DOHH2 (cell line): ENCODE results near the gene CXXC5.

Experiments
- H3F3A ChIP-seq: fragments of 200-600 bp; sonication (generic), shearing (Covaris generic); 2 replicates; pipeline ENCODE4 v1.6.0; 2016; ENCODE audit warnings: antibody characterized with exemption, mild to moderate bottlenecking; ENCODE audit not compliant: control insufficient read depth, insufficient read depth
- H3K27ac ChIP-seq: fragments of 200-600 bp; sonication (generic); 2 replicates; pipeline ENCODE4 v1.5.1; 2014; ENCODE audit warnings: low read depth, mild to moderate bottlenecking, low read length, moderate library complexity
- H3K27me3 ChIP-seq: fragments of 200-600 bp; sonication (generic); 2 replicates; pipeline ENCODE4 v1.6.1; 2014; ENCODE audit warnings: mild to moderate bottlenecking, low read length, mixed read lengths; ENCODE audit not compliant: control insufficient read depth
- H3K36me3 ChIP-seq: fragments of 200-600 bp; sonication (generic); 2 replicates; pipeline ENCODE4 v1.6.1; 2014; ENCODE audit warnings: mild to moderate bottlenecking, low read length, moderate library complexity, mixed read lengths; ENCODE audit not compliant: control insufficient read depth
- H3K4me1 ChIP-seq: fragments of 200-600 bp; sonication (generic); 2 replicates; pipeline ENCODE4 v1.6.1; 2014; ENCODE audit warnings: mild to moderate bottlenecking, low read length, mixed read lengths; ENCODE audit not compliant: control insufficient read depth
- H3K4me2 ChIP-seq: fragments of 200-600 bp; sonication (generic); 2 replicates; pipeline ENCODE4 v1.6.0; 2014; ENCODE audit warnings: mild to moderate bottlenecking, low read length, moderate library complexity
- H3K4me3 ChIP-seq: fragments of 200-600 bp; sonication (generic); 2 replicates; pipeline ENCODE4 v1.5.1; 2014; ENCODE audit warnings: mild to moderate bottlenecking, low read length, mixed read lengths
- H3K79me2 ChIP-seq: fragments of 200-600 bp; sonication (generic); 2 replicates; pipeline ENCODE4 v1.6.1; 2014; ENCODE audit warnings: mild to moderate bottlenecking, low read length, mixed read lengths; ENCODE audit not compliant: control insufficient read depth
- H3K9me2 ChIP-seq: fragments of 200-600 bp; sonication (generic); replicated peaks from 2 replicates; pipeline ENCODE4 v1.6.1; 2014; ENCODE audit warnings: mild to moderate bottlenecking, low read length, mixed read lengths; ENCODE audit not compliant: control insufficient read depth
- H3K9me3 ChIP-seq: fragments of 200-600 bp; sonication (generic); 2 replicates; pipeline ENCODE4 v1.6.1; 2014; ENCODE audit warnings: antibody characterized with exemption, low read length, mixed read lengths; ENCODE audit not compliant: control insufficient read depth, insufficient read depth
- H4K20me1 ChIP-seq: fragments of 200-600 bp; sonication (generic); 2 replicates; pipeline ENCODE4 v1.6.0; 2014; ENCODE audit warnings: low read depth, mild to moderate bottlenecking, antibody characterized with exemption, low read length, moderate library complexity; ENCODE audit not compliant: control insufficient read depth, insufficient read depth
- EZH2phosphoT487 ChIP-seq: fragments of 200-600 bp; sonication (generic); IDR thresholded peaks from 2 replicates; pipeline ENCODE4 v1.6.1; 2017; ENCODE audit warnings: borderline replicate concordance, mild to moderate bottlenecking, antibody characterized with exemption, low read length, moderate library complexity, mixed read lengths
- TF ChIP-seq, protein P1 (sequence below): fragments of 200-600 bp; sonication (generic); IDR thresholded peaks from one replicate; pipeline ENCODE4 v1.5.1; 2014; ENCODE audit warnings: antibody characterized with exemption, mild to moderate bottlenecking, low read depth, low read length; ENCODE audit not compliant: poor library complexity, severe bottlenecking

The CXXC5 gene

DNA sequence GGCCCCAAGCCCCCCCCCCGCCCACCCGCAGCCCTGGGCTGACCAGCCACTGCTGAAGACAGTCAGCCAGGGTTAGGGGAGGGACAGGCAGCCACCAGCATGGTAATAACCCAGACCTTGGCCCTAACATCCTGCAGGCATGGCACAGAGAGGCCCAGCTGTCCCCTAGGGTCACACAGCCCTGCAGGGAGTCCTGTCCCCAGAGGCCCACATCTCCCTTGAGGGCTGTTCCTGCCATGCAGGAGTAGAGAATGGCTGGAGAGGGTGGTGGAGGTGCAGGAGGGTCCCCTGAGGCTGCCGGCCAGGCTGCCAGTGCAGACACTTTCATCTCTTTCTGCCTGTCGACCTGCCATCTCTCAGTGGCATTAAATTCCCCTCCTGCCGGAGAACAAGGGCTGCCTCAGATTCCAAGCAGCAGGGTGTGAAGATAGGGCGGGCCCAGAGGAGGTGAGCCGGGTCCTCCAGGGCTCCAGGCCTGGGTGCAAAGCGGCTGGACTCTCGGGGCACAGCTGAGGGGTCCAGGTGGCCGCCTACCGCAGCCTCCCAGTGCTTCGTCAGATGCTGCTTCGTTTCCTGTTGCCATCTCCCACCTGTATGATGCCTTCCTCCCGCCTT lies 40.0 kb downstream of the CXXC5 start:
- peaks cover 70% of the 10 kb centered on the region for H3K4me1 ChIP-seq
- H3K27me3 ChIP-seq: no peaks in the 10 kb centered on the region
- peak overlapping the region; percentile 39 for H3K4me2 ChIP-seq
- no peaks in the 10 kb centered on the region for H3K9me3 ChIP-seq
- H3K79me2 ChIP-seq: no peaks in the 10 kb centered on the region
- no peaks in the 10 kb centered on the region; the same call in 1 of the 2 replicates for H4K20me1 ChIP-seq
- TF ChIP-seq, protein P1, sequence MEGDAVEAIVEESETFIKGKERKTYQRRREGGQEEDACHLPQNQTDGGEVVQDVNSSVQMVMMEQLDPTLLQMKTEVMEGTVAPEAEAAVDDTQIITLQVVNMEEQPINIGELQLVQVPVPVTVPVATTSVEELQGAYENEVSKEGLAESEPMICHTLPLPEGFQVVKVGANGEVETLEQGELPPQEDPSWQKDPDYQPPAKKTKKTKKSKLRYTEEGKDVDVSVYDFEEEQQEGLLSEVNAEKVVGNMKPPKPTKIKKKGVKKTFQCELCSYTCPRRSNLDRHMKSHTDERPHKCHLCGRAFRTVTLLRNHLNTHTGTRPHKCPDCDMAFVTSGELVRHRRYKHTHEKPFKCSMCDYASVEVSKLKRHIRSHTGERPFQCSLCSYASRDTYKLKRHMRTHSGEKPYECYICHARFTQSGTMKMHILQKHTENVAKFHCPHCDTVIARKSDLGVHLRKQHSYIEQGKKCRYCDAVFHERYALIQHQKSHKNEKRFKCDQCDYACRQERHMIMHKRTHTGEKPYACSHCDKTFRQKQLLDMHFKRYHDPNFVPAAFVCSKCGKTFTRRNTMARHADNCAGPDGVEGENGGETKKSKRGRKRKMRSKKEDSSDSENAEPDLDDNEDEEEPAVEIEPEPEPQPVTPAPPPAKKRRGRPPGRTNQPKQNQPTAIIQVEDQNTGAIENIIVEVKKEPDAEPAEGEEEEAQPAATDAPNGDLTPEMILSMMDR: no peak
- no peak for TF ChIP-seq EZH2phosphoT487
- H3F3A ChIP-seq: 0 out of 2 replicates have a peak, but pooled peaks cover 4% of the 10 kb centered on the region
- no peaks in the 10 kb centered on the region for H3K9me2 ChIP-seq
- H3K27ac ChIP-seq: no peak overlapping the region; the same call in 1 of the 2 replicates
- no peak overlapping the region for H3K4me3 ChIP-seq
- peaks cover 21% of the 10 kb centered on the region for H3K36me3 ChIP-seq

- Histone ChIP-seq H3K4me2 (peak overlapping the region; percentile 39), H3K79me2 (no peaks in the 10 kb centered on the region), H3K27me3 (no peaks in the 10 kb centered on the region)
Measured at GRCh38 chr5:139688751-139689372, 40.7 kb downstream of the CXXC5 start.

GRCh38 chr5:139689631-139690063 lies 41.5 kb downstream of the CXXC5 start:
- Histone ChIP-seq H4K20me1 (no peaks in the 10 kb centered on the region; the same call in 1 of the 2 replicates), H3K4me1 (peaks cover 56% of the 10 kb centered on the region), H3K27me3 (no peaks in the 10 kb centered on the region), H3K4me2 (peak overlapping the region; percentile 39), H3K36me3 (peaks cover 9% of the 10 kb centered on the region; the same call in 1 of the 2 replicates), H3K9me2 (no peaks in the 10 kb centered on the region), H3K27ac (peak overlapping the region; percentile 8; the same call in 1 of the 2 replicates), H3F3A (0 out of 2 replicates have a peak, but pooled peaks cover 4% of the 10 kb centered on the region), H3K79me2 (no peaks in the 10 kb centered on the region), H3K9me3 (no peaks in the 10 kb centered on the region), H3K4me3 (0 out of 2 replicates have a peak overlapping the region, but pooled peaks have one; percentile 4)
- TF ChIP-seq EZH2phosphoT487: no peak
- TF ChIP-seq, protein P1: no peak

More at GRCh38 chr5:139688751-139689372, 40.7 kb downstream of the CXXC5 start:
- H3K36me3 ChIP-seq: peaks cover 14% of the 10 kb centered on the region
- peak overlapping the region; percentile 29 for H3K27ac ChIP-seq
- no peak for TF ChIP-seq EZH2phosphoT487
- H3F3A ChIP-seq: 0 out of 2 replicates have a peak, but pooled peaks cover 4% of the 10 kb centered on the region
- peak overlapping the region; percentile 25; the same call in 1 of the 2 replicates for H3K4me3 ChIP-seq
- H3K9me2 ChIP-seq: no peaks in the 10 kb centered on the region
- H4K20me1 ChIP-seq: no peaks in the 10 kb centered on the region; the same call in 1 of the 2 replicates
- H3K9me3 ChIP-seq: no peaks in the 10 kb centered on the region
- peaks cover 64% of the 10 kb centered on the region for H3K4me1 ChIP-seq
